ENCODE measurements around the gene VWA1. TPM values are rescaled to one million over a fixed set of nuclear protein-coding genes. Genes with fewer than 3 reads are reported as not detected.
"Not testable (repeated sequence)": the region's sequence is repeated elsewhere in the genome, so short reads cannot be mapped to it uniquely, and the experiment has no call there.

The VWA1 gene
- total RNA-seq, 1 donor from 2014 or later: 8.6 TPM

DNA sequence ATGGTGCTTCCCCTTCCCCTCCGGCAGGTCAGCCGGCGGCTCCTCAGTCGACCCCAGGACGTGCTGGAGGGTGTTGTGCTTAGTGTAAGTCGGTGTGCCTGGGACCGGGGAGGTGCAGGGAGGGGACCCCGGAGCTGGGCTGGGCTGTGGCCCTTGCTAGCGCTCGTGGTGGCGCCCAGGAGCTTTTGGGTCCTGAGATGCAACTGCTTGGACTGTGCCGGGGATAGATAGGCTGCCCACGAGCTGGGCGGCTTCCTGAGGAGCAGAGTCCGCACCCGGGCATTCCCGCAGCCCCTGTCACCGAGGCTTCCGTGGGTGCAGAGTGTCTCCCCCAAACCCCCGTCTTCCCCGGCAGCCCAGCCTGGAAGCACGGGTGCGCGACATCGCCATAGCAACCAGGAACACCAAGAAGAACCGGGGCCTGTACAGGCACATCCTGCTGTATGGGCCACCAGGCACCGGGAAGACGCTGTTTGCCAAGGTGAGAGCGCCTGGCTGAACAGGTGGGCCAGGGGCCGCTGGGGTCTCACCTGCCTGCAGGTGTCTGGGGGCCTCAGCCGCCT is 50.3 kb downstream of the VWA1 start:
- not testable (repeated sequence) for DNase-seq

DNA sequence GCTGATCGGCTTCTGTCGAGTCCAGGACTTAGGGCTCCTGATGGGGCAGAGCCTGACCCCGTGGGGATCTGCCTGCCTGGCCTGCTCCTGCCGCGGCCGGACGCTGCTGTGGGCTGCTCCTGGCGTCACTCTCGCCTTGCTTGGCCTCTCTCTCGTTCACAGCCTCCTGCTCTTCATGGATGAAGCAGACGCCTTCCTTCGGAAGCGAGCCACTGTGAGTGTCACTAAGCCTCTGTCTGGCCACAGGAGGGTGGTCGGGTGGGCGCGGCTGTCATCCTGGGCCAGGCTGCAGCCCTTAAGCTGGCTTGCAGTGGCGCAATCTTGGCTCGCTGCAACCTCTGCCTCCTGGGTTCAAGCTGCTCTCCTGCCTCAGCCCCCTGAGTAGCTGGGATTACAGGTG is 52.2 kb downstream of the VWA1 start:
- DNase-seq: no peak

DNA sequence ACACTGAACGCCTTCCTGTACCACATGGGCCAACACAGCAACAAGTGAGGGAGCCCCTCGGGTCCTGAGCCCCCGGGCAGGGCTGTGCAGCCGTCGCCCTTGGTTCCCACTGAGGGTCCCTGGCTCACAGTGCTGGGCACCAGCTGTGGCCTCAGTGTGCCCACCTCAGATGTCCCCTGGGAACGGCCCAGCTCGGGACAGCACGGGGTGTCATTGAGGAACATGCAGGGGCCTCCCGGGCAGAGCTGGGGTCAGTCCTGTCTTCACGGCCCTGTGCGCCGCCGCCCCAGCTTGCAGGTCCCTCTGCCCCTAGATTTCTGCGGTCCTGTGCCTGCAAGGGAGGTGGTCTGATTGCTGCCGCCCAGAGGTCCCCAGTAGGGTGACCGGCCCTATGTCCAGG is 53.7 kb downstream of the VWA1 start:
- no peak for DNase-seq

DNA sequence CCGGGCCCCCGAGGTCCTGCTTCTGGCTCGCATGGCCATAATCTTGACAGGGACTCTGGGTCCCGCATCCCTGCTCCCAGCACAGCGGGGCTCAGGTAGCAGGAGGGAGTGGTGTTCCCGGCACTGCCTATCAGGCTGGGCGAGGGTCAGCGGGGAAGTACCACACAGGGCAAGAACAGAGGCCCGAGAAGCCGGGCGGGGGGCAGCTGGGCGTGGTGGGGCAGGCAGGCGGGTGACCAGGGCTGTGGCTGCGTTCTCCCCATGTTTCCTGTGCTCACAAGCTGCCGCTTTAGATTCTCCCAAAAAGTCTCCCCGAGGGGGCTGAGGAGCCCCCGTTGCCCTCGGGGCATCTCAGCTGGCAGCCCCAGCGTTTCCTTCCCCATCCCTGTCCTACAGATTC is 54.4 kb downstream of the VWA1 start:
- DNase-seq: no peak

DNA sequence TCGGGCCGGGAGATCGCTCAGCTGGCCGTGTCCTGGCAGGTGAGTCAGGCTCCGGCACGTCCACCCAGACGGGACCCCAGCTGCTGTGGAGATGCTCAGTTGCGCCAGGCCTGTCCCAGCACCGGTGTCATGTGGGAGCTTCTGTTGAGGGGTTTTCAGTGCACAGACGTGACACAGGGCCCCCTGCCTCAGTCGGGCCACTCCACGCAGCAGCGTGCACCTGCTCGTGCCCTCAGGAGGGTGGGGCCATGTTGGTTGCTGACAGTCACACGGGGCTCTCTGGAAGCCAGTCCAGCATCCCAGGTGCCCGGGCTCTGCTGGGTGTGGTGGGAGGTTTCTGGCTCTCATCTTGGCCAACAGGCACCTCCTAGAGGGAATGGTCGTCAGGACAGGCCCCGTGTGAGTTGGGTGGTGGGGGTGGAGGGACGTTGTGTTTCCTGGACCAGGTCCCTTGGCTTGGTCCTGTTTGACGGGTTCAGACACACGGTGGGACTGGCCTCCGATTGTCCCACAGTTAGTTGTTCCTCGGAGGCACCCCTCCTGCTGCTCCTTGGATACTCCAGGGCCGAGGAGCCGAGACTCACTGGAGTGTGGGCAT is 55.2 kb downstream of the VWA1 start:
- no peak for DNase-seq

DNA sequence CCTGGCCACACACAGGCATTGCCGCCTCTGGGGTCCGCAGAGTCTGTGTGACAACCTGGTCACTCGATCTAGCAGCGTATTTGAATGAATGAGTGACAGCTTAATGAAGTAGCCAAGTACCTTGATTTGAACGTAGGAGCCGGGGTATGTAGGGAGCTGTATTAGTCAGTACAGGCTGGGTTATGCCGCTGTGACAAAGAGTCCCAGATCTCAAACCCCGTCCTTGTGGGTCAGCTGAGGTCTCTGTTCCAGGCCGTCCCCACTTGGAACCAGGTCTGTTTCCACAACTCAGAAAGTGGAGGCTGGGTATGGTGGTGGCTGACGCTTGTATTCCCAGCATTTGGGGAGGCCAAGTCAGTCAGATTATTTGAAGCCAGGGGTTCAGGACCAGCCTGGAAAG is 56.1 kb downstream of the VWA1 start:
- no peak for DNase-seq

Other genes starting within 250 kb of the VWA1 start
- 1.9 TPM for gene TNFRSF18, start 229.1 kb upstream of the VWA1 start, total RNA-seq
- gene TNFRSF4, start 221.5 kb upstream of the VWA1 start, total RNA-seq: 0.39 TPM
- gene SDF4, start 203.7 kb upstream of the VWA1 start, total RNA-seq: 40.8 TPM
- 7.0 TPM for gene B3GALT6, start 203.5 kb upstream of the VWA1 start, total RNA-seq
- 2.5 TPM for gene C1QTNF12, start 189.0 kb upstream of the VWA1 start, total RNA-seq
- 33.8 TPM for gene UBE2J2, start 161.8 kb upstream of the VWA1 start, total RNA-seq
- 1.4 TPM for gene SCNN1D, start 155.3 kb upstream of the VWA1 start, total RNA-seq
- gene ACAP3, start 127.8 kb upstream of the VWA1 start, total RNA-seq: 34.6 TPM
- 5.7 TPM for gene PUSL1, start 127.1 kb upstream of the VWA1 start, total RNA-seq
- gene INTS11, start 111.0 kb upstream of the VWA1 start, total RNA-seq: 48.7 TPM
- 8.7 TPM for gene CPTP, start 110.9 kb upstream of the VWA1 start, total RNA-seq
- gene TAS1R3, start 104.4 kb upstream of the VWA1 start, total RNA-seq: 0.39 TPM
- gene DVL1, start 86.3 kb upstream of the VWA1 start, total RNA-seq: 33.0 TPM
- gene MXRA8, start 77.1 kb upstream of the VWA1 start, total RNA-seq: 59.7 TPM
- 35.0 TPM for gene AURKAIP1, start 60.5 kb upstream of the VWA1 start, total RNA-seq
- gene CCNL2, start 36.4 kb upstream of the VWA1 start, total RNA-seq: 178 TPM
- 66.5 TPM for gene MRPL20, start 28.4 kb upstream of the VWA1 start, total RNA-seq
- 2.9 TPM for gene ANKRD65, start 14.4 kb upstream of the VWA1 start, total RNA-seq
- gene ATAD3C, start 14.0 kb downstream of the VWA1 start, total RNA-seq: 0.39 TPM
- 16.7 TPM for gene ATAD3B, start 36.1 kb downstream of the VWA1 start, total RNA-seq
- 11.9 TPM for gene ATAD3A, start 76.5 kb downstream of the VWA1 start, total RNA-seq
- 2.1 TPM for gene TMEM240, start 104.9 kb downstream of the VWA1 start, total RNA-seq
- gene SSU72, start 139.2 kb downstream of the VWA1 start, total RNA-seq: 33.9 TPM
- 0.99 TPM for gene FNDC10, start 164.4 kb downstream of the VWA1 start, total RNA-seq
- 28.8 TPM for gene MIB2, start 179.8 kb downstream of the VWA1 start, total RNA-seq
- gene MMP23B, start 196.5 kb downstream of the VWA1 start, total RNA-seq: 30.7 TPM
- 9.6 TPM for gene CDK11B, start 223.3 kb downstream of the VWA1 start, total RNA-seq